Nephron (organoid): Measurements from ENCODE around the gene GRM1.
A peak's percentile ranks its signal among the peaks of the same experiment; 100 is the strongest.

Experiments
- H3K27ac Mint-ChIP-seq, 3 experiments: 2 replicates each; pipeline ENCODE4 v1.8.0; 2020; ENCODE audit warnings: mixed read lengths in 3 of 3, mild to moderate bottlenecking in 2 of 3, moderate library complexity in 1 of 3
- H3K27me3 Mint-ChIP-seq: 2 replicates; pipeline ENCODE4 v1.8.0; 2021; ENCODE audit warnings: low read depth, mild to moderate bottlenecking, moderate library complexity, mixed read lengths
- H3K36me3 Mint-ChIP-seq: 2 replicates; pipeline ENCODE4 v1.8.0; 2020; ENCODE audit warnings: low read depth, mixed read lengths
- H3K4me1 Mint-ChIP-seq: 2 replicates; pipeline ENCODE4 v1.8.0; 2020; ENCODE audit warnings: mixed read lengths
- H3K4me3 Mint-ChIP-seq, 3 experiments: 2 replicates each; pipeline ENCODE4 v1.8.0; 2020; ENCODE audit warnings: mild to moderate bottlenecking in 3 of 3, mixed read lengths in 3 of 3, moderate library complexity in 2 of 3
- H3K9me3 Mint-ChIP-seq: 2 replicates; pipeline ENCODE4 v1.8.0; 2020; ENCODE audit warnings: mixed read lengths
- TF ChIP-seq, protein P1 (sequence below), 3 experiments: fragments of 200-600 bp; sonication (generic); IDR thresholded peaks; one replicate each; pipeline ENCODE4 v1.5.0; 2021; ENCODE audit warnings: antibody characterized with exemption in 3 of 3; ENCODE audit not compliant: unreplicated experiment in 3 of 3

Gene GRM1

DNA sequence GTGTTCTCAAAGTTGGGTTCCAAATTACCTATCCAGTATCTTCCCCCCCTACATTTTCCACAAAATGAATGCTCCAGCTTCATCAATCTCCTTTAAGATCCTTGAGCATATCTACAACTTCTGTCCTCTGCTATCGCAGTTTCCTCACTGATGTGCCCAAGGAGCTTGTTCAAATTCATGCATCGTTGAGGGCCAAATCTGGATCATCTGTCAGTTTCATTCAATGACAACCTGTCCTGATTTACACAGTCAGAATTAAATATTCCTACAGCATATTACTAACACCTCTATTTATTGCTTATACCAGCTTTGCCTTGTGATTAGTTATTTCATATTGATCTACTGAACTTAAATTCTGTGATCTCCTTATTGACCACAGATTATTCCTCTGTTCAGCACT is 68.7 kb downstream of the GRM1 start:
- H3K4me3 Mint-ChIP-seq, result no peak overlapping the region
- TF ChIP-seq, protein P1, sequence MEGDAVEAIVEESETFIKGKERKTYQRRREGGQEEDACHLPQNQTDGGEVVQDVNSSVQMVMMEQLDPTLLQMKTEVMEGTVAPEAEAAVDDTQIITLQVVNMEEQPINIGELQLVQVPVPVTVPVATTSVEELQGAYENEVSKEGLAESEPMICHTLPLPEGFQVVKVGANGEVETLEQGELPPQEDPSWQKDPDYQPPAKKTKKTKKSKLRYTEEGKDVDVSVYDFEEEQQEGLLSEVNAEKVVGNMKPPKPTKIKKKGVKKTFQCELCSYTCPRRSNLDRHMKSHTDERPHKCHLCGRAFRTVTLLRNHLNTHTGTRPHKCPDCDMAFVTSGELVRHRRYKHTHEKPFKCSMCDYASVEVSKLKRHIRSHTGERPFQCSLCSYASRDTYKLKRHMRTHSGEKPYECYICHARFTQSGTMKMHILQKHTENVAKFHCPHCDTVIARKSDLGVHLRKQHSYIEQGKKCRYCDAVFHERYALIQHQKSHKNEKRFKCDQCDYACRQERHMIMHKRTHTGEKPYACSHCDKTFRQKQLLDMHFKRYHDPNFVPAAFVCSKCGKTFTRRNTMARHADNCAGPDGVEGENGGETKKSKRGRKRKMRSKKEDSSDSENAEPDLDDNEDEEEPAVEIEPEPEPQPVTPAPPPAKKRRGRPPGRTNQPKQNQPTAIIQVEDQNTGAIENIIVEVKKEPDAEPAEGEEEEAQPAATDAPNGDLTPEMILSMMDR (IDR thresholded peaks at IDR 0.05; ENCODE audit: unreplicated experiment in 3 of 3), result no peak
- no peaks in the 10 kb centered on the region for H3K9me3 Mint-ChIP-seq
- H3K27ac Mint-ChIP-seq, result no peak overlapping the region
- H3K36me3 Mint-ChIP-seq, result no peaks in the 10 kb centered on the region
- H3K27me3 Mint-ChIP-seq, result no peaks in the 10 kb centered on the region
- H3K4me1 Mint-ChIP-seq, result no peaks in the 10 kb centered on the region

DNA sequence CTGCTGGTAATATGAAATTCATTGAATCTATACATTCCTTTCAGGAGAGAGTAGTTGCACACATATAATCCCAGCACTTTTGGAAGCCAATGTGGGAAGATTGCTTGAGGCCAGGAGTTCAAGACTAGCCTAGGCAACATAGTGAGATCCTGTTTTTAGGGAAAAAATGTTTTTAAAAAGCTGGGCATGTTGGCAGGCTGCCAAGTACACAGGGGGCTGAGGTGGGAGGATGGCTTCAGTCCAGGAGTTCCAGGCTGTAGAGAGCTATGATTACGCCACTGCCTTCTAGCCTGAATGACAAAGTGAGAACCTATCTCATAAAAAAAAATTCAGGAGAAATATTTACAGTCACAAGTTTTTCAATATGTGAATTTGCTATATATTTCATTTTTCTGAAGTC is 71.9 kb downstream of the GRM1 start:
- H3K27me3 Mint-ChIP-seq, result peaks cover 5% of the 10 kb centered on the region
- TF ChIP-seq, protein P1 (IDR thresholded peaks at IDR 0.05; ENCODE audit: unreplicated experiment in 3 of 3), result no peak
- H3K36me3 Mint-ChIP-seq, result no peaks in the 10 kb centered on the region
- H3K9me3 Mint-ChIP-seq, result no peaks in the 10 kb centered on the region
- H3K4me1 Mint-ChIP-seq, result no peaks in the 10 kb centered on the region
- no peak overlapping the region for H3K4me3 Mint-ChIP-seq
- H3K27ac Mint-ChIP-seq, result no peak overlapping the region

DNA sequence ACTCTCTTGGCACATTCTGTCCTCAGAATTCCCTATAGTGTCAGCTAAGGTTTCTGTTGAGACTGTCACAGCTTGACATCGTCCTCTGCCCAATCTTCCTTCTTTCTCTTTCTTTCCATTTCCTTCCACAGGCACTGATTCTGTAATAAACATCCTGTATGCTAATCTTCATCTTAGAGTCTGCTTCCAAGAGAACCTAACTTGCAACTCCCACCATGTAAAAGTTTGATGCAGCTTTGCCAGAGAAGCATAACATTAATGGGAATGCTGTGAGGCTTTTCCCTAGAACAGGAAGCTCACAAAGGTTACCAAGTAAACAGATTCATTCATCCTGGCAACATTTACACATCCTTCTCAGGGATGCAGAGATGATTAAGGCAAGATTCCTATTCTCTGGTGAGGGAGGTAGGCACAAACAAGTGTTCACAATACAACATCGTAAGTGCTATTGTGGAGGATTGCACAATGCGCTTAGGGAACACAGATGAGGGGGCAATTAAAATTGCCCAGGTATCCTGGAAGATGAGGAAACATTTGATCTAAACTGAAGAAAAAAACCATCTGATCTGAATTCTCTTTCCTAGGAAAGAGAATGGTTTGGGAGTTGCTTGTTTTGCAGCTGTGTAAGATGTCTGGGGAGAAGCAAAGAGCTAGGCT is 74.7 kb downstream of the GRM1 start:
- TF ChIP-seq, protein P1 (IDR thresholded peaks at IDR 0.05; ENCODE audit: unreplicated experiment in 3 of 3), result no peak
- no peaks in the 10 kb centered on the region for H3K4me1 Mint-ChIP-seq
- no peak overlapping the region for H3K4me3 Mint-ChIP-seq
- no peaks in the 10 kb centered on the region for H3K36me3 Mint-ChIP-seq
- H3K9me3 Mint-ChIP-seq, result peaks cover 2% of the 10 kb centered on the region
- H3K27ac Mint-ChIP-seq, result no peak overlapping the region
- peaks cover 5% of the 10 kb centered on the region for H3K27me3 Mint-ChIP-seq

DNA sequence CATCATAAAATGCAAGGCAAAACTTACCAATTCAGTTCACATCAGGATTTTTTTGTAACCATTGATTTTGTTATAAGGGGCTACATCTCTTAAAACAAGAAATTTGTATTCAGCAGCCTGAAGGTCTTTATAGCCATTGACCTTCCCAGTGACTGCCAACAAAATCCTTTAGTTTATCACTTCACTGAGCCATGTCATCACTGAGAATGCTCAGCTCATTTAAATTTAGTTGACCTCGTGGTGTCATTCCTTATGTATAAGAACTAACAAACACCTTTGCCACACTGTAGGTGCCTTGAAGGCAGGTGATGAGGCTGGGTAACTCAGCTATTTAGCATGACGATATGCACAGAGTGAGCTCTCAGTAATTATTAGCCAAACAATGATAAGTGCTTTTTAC is 77.7 kb downstream of the GRM1 start:
- Mint-ChIP-seq H3K36me3 (no peaks in the 10 kb centered on the region), H3K4me3 (no peak overlapping the region), H3K4me1 (no peaks in the 10 kb centered on the region), H3K9me3 (peaks cover 13% of the 10 kb centered on the region), H3K27me3 (peaks cover 5% of the 10 kb centered on the region), H3K27ac (peak overlapping the region in 1 of 3 experiments; percentile 3)
- TF ChIP-seq, protein P1 (IDR thresholded peaks at IDR 0.05; ENCODE audit: unreplicated experiment in 3 of 3), result no peak

DNA sequence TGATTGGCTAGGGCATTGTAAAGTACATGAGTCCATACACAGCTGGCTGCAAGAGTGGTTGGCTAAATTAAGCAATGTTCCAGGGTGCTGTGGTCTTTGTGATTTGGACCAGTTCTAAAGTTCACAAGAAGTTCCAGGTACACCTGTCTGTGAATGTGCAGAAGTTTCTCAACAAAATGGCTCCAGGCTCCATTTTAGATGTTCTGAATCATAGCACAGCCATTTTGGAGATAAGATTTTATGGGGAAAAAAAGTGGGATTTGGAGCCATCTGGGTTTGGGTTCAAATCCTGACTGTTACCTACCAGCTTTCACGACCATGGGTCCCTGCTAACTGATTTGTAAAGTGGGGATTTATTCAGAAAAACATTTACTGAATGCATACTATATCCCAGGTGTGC is 82.1 kb downstream of the GRM1 start:
- Mint-ChIP-seq H3K4me1 (no peaks in the 10 kb centered on the region), H3K9me3 (peaks cover 13% of the 10 kb centered on the region), H3K27ac (no peak overlapping the region), H3K36me3 (no peaks in the 10 kb centered on the region), H3K4me3 (no peak overlapping the region), H3K27me3 (no peaks in the 10 kb centered on the region)
- TF ChIP-seq, protein P1 (IDR thresholded peaks at IDR 0.05; ENCODE audit: unreplicated experiment in 3 of 3), result no peak

DNA sequence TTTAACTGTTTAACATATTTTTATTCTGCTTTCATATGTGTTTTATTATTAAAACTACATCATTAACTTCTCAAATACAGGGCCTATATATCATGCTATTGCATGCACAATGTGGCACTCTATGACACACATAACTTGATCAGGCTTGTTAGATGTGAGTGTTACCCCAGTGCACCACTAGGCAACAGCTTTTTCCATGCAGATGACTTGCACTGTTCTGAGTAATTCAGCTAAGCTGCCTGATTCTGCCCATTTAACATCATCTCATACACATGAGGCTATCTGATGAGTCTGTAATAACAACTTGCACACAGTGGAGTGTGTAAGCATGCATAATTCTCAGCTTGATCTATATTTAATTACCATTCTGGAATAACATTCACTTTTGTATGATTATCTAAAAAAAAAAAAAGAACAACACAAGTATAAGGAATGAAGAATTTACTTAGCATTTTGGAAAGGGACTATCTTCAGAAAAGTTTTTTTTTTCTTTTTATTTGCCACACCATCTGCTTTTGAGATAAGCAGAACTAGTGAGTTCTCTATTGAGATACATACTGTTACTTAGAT is 83.1 kb downstream of the GRM1 start:
- H3K9me3 Mint-ChIP-seq, result peaks cover 13% of the 10 kb centered on the region
- no peak overlapping the region for H3K4me3 Mint-ChIP-seq
- TF ChIP-seq, protein P1 (IDR thresholded peaks at IDR 0.05; ENCODE audit: unreplicated experiment in 3 of 3), result no peak
- H3K4me1 Mint-ChIP-seq, result no peaks in the 10 kb centered on the region
- no peaks in the 10 kb centered on the region for H3K36me3 Mint-ChIP-seq
- H3K27ac Mint-ChIP-seq, result no peak overlapping the region
- no peaks in the 10 kb centered on the region for H3K27me3 Mint-ChIP-seq
